PC-9 (cell line): ENCODE data around the gene SMAD5. TPM values are rescaled to one million over a fixed set of nuclear protein-coding genes. Genes with fewer than 3 reads are reported as not detected.

ENCODE experiments used
- BruUV-seq: library from RNA; stranded (reverse); fragments of 400-500 nt; replicated peaks from 2 replicates; lab custom pipeline; 2021; lab: Mats Ljungman, UMichigan
- CTCF ChIA-PET: fragments of 300-600 bp; sonication (Branson Sonifier 250); formaldehyde crosslinking; loops from one replicate; lab custom pipeline; 2022; ENCODE audit warnings: antibody characterized with exemption; lab: Charles Lee
- POLR2A ChIA-PET: fragments of 300-600 bp; sonication (Branson Sonifier 250); formaldehyde crosslinking; loops from one replicate; lab custom pipeline; 2022; ENCODE audit warnings: antibody characterized with exemption; ENCODE audit not compliant: unreplicated experiment; lab: Charles Lee
- DNase-seq, 2 experiments: peaks; one replicate each; pipeline versions ENCODE4 v3.0.0 to v3.0.0-alpha.2; 2015 to 2022; ENCODE audit warnings: mixed read lengths in 1 of 2
- H2AFZ ChIP-seq: fragments of 200-600 bp; sonication (generic); 2 replicates; pipeline ENCODE4 v1.8.1; 2017; ENCODE audit warnings: antibody characterized with exemption
- H3F3A ChIP-seq: fragments of 200-600 bp; sonication (generic); 2 replicates; pipeline ENCODE4 v1.8.1; 2017; ENCODE audit warnings: antibody characterized with exemption, mild to moderate bottlenecking, low read depth; ENCODE audit not compliant: insufficient read depth
- H3K27ac ChIP-seq: fragments of 200-600 bp; sonication (generic); 2 replicates; pipeline ENCODE4 v1.6.1; 2016; ENCODE audit warnings: mixed run types
- H3K27me3 ChIP-seq: fragments of 200-600 bp; sonication (generic); 2 replicates; pipeline ENCODE4 v1.6.1; 2016; ENCODE audit warnings: low read depth, mixed run types; ENCODE audit not compliant: insufficient read depth
- H3K36me3 ChIP-seq: fragments of 200-600 bp; sonication (generic); 2 replicates; pipeline ENCODE4 v1.6.1; 2016; ENCODE audit warnings: low read depth, mixed run types
- H3K4me1 ChIP-seq: fragments of 200-600 bp; sonication (generic); replicated peaks from 2 replicates; pipeline ENCODE4 v1.6.1; 2016; ENCODE audit warnings: mixed run types; ENCODE audit not compliant: insufficient read depth
- H3K4me2 ChIP-seq: fragments of 200-600 bp; sonication (generic); 2 replicates; pipeline ENCODE4 v1.6.1; 2017; ENCODE audit warnings: mixed run types
- H3K4me3 ChIP-seq: fragments of 200-600 bp; sonication (generic); 2 replicates; pipeline ENCODE4 v1.6.1; 2016; ENCODE audit warnings: mixed run types
- H3K79me2 ChIP-seq: fragments of 200-600 bp; sonication (generic); 2 replicates; pipeline ENCODE4 v1.6.1; 2017; ENCODE audit warnings: low read depth, mixed run types
- H3K9me2 ChIP-seq: fragments of 200-600 bp; sonication (generic); 2 replicates; pipeline ENCODE4 v1.8.1; 2017; ENCODE audit warnings: mild to moderate bottlenecking; ENCODE audit not compliant: insufficient read depth
- H3K9me3 ChIP-seq: fragments of 200-600 bp; sonication (generic); 2 replicates; pipeline ENCODE4 v1.8.1; 2016; ENCODE audit warnings: low read depth; ENCODE audit not compliant: insufficient read depth
- H4K20me1 ChIP-seq: fragments of 200-600 bp; sonication (generic); 2 replicates; pipeline ENCODE4 v1.8.1; 2017; ENCODE audit not compliant: insufficient read depth
- EZH2 ChIP-seq: fragments of 200-600 bp; sonication (generic); IDR thresholded peaks from 2 replicates; pipeline ENCODE4 v1.8.0; 2017; ENCODE audit warnings: antibody characterized with exemption, low read depth
- intact Hi-C: fragments of 100-400 bp; cut with micrococcal nuclease; formaldehyde crosslinking; loops from one replicate; pipeline ENCODE4 v1.10.0; 2022; ENCODE audit not compliant: unreplicated experiment
- total RNA-seq: library from RNA; stranded (reverse); gene quantifications from 2 replicates; pipeline ENCODE4 v1.2.3, GENCODE V29; 2021
- TF ChIP-seq, protein P1 (sequence below): fragments of 200-600 bp; sonication (generic); conservative IDR thresholded peaks from 2 replicates; pipeline ENCODE4 v1.6.1; 2017; ENCODE audit warnings: mixed run types, antibody characterized with exemption, mild to moderate bottlenecking, moderate library complexity

Gene SMAD5
- total RNA-seq, 1 experiment from 2014 or later: 50.6 TPM

DNA sequence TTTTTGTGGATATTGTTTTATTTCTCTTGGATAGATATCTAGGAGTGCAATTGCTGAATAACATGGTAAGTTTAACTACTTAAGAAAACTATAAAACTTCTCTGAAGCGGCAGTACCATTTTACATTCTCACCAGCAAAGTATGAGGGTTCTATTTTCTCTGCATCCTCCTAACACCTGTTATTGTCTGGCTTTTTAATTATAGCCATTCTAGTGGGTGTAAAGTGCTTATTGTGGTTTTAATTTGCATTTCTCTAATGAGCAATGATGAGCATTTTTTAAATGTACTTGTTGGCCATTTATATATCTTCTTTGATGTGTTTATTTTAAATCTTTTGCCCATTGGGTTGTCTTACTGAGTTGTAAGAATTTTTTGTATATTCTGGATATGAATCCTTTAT, 31.6 kb downstream of the SMAD5 start:
- H3K36me3 ChIP-seq: peaks cover 5% of the 10 kb centered on the region
- CTCF ChIA-PET: no interaction called here
- no peaks in the 10 kb centered on the region for H3K4me1 ChIP-seq
- no peak overlapping the region for H2AFZ ChIP-seq
- H3F3A ChIP-seq: peaks cover 4% of the 10 kb centered on the region; the same call in 1 of the 2 replicates
- no peak overlapping the region for H3K27ac ChIP-seq
- intact Hi-C loops: no loop called here
- no peaks in the 10 kb centered on the region for H3K9me3 ChIP-seq
- peaks cover 10% of the 10 kb centered on the region for H4K20me1 ChIP-seq
- no peak overlapping the region for H3K4me2 ChIP-seq
- DNase-seq: no peak
- H3K4me3 ChIP-seq: no peak overlapping the region
- H3K27me3 ChIP-seq: no peaks in the 10 kb centered on the region
- POLR2A ChIA-PET: no interaction called here
- no peaks in the 10 kb centered on the region for H3K79me2 ChIP-seq
- no peaks in the 10 kb centered on the region for H3K9me2 ChIP-seq
- TF ChIP-seq EZH2: no peak
- TF ChIP-seq, protein P1, sequence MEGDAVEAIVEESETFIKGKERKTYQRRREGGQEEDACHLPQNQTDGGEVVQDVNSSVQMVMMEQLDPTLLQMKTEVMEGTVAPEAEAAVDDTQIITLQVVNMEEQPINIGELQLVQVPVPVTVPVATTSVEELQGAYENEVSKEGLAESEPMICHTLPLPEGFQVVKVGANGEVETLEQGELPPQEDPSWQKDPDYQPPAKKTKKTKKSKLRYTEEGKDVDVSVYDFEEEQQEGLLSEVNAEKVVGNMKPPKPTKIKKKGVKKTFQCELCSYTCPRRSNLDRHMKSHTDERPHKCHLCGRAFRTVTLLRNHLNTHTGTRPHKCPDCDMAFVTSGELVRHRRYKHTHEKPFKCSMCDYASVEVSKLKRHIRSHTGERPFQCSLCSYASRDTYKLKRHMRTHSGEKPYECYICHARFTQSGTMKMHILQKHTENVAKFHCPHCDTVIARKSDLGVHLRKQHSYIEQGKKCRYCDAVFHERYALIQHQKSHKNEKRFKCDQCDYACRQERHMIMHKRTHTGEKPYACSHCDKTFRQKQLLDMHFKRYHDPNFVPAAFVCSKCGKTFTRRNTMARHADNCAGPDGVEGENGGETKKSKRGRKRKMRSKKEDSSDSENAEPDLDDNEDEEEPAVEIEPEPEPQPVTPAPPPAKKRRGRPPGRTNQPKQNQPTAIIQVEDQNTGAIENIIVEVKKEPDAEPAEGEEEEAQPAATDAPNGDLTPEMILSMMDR: no peak
- BruUV-seq: no TSS peak

DNA sequence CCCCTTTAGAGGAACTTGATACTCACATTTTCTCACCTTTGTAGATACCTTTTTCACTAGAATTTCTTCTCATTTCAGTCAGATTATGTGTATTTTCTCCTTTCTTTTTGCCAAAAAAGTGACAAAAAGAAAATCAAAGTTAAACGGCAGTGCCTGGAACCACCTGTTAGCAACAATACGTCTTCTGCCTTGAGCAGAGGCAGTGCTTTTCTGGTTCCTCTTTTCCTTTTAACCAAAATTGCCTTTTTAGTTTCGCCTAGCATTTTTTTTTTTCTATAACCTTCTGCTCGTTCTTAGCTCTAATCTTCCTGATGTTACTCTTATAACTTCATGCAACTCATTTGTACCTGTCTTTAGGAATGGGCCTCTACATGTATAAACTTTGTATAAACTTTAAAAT, 34.3 kb downstream of the SMAD5 start:
- Histone ChIP-seq H3K27ac (no peak overlapping the region), H3K27me3 (no peaks in the 10 kb centered on the region), H3K4me2 (no peak overlapping the region), H3K4me3 (no peak overlapping the region), H4K20me1 (peaks cover 9% of the 10 kb centered on the region; the same call in 1 of the 2 replicates), H3K4me1 (no peaks in the 10 kb centered on the region), H2AFZ (no peak overlapping the region), H3F3A (no peaks in the 10 kb centered on the region), H3K9me2 (no peaks in the 10 kb centered on the region), H3K79me2 (no peaks in the 10 kb centered on the region), H3K9me3 (no peaks in the 10 kb centered on the region), H3K36me3 (peaks cover 5% of the 10 kb centered on the region)
- TF ChIP-seq, protein P1: no peak
- TF ChIP-seq EZH2: no peak
- no TSS peak for BruUV-seq
- POLR2A ChIA-PET: no interaction called here
- DNase-seq: no peak
- CTCF ChIA-PET: no interaction called here
- intact Hi-C loops: no loop called here

DNA sequence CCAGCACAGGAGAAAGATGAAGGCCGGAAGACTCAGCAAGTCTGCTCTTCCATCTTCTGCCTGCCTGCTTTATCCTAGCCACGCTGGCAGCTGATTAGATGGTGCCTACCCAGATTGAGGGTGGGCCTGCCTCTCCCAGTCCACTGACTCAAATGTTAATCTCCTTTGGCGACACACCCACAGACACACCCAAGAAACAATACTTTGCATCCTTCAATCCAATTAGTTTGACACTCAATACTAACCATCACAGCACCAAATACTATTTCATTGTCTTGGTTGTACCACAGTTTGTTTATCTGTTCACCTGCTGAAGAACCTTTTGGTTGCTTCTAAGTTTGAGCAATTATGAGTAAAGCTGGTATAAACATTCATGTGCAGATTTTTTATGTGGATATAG, 36.6 kb downstream of the SMAD5 start:
- TF ChIP-seq EZH2: no peak
- TF ChIP-seq, protein P1: no peak
- no peaks in the 10 kb centered on the region for H3K4me1 ChIP-seq
- peaks cover 6% of the 10 kb centered on the region; the same call in 1 of the 2 replicates for H4K20me1 ChIP-seq
- H3K4me2 ChIP-seq: no peak overlapping the region
- H3K27me3 ChIP-seq: no peaks in the 10 kb centered on the region
- no peaks in the 10 kb centered on the region for H3K9me2 ChIP-seq
- no peak for DNase-seq
- ChIA-PET POLR2A (no interaction called here), CTCF (no interaction called here)
- H3K36me3 ChIP-seq: peaks cover 3% of the 10 kb centered on the region; the same call in 1 of the 2 replicates
- H3K27ac ChIP-seq: no peak overlapping the region
- H3K79me2 ChIP-seq: no peaks in the 10 kb centered on the region
- no peaks in the 10 kb centered on the region for H3K9me3 ChIP-seq
- no peak overlapping the region for H2AFZ ChIP-seq
- no peaks in the 10 kb centered on the region for H3F3A ChIP-seq
- no TSS peak for BruUV-seq
- H3K4me3 ChIP-seq: no peak overlapping the region
- intact Hi-C loops: no loop called here
